IPS-11a (cell line): Measurements from ENCODE around the gene EFNA4.

Source experiments
- H3K4me3 ChIP-seq: one replicate; pipeline ENCODE4 v1.5.1; 2013; ENCODE audit warnings: low read depth, low read length, control low read depth

Gene EFNA4

DNA sequence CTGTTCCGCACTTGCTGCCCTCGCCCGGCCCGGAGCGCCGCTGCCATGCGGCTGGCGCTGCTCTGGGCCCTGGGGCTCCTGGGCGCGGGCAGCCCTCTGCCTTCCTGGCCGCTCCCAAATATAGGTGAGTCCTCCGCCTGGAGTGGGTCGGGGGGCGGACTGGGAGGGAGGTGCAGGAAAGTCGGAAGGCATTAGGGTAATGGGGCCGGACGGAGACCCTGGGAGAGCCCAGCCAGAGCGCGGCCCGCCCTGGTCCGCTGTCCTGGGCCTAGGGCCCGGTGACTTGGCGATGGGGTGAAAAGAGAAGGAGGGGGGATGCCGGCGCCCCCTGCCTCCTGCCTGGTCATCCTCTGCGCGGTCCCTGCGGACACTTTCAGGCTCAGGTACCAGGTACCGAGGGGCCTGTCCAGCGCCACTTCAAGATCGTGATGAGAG is 12.2 kb upstream of the EFNA4 start:
- peak overlapping the region; percentile 43 for H3K4me3 ChIP-seq

DNA sequence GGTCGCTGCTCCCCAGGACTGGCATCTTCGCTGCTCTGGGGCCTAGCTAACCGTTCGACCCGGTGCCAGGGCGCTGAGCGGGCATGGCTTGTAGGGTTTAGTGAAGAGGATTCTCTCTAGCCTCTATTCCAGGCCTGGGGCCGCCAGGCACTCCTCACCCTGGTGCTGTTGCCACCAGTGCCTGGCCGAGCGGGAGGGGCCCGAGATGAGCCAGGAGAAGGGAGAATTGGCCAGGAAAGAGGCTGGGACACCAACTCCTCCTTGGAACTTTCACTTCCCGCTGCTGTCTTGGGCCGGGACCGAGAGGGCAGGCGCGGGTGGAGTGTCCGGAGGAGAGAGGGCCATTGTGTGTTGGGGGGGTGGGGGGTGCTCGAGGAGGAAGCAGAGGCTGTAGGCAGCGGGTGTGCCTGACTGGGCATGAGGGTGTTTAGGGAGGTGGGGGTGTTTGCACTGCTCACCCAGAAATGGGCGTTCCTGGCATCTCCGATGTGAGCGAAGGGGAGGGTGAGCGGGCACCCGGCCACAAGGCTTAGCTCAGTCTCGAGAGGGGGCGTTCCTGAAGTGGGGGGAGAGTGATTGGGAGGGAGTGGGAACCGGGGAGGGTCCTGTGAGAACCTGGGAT is 11.7 kb upstream of the EFNA4 start:
- H3K4me3 ChIP-seq, result peak overlapping the region; percentile 43

DNA sequence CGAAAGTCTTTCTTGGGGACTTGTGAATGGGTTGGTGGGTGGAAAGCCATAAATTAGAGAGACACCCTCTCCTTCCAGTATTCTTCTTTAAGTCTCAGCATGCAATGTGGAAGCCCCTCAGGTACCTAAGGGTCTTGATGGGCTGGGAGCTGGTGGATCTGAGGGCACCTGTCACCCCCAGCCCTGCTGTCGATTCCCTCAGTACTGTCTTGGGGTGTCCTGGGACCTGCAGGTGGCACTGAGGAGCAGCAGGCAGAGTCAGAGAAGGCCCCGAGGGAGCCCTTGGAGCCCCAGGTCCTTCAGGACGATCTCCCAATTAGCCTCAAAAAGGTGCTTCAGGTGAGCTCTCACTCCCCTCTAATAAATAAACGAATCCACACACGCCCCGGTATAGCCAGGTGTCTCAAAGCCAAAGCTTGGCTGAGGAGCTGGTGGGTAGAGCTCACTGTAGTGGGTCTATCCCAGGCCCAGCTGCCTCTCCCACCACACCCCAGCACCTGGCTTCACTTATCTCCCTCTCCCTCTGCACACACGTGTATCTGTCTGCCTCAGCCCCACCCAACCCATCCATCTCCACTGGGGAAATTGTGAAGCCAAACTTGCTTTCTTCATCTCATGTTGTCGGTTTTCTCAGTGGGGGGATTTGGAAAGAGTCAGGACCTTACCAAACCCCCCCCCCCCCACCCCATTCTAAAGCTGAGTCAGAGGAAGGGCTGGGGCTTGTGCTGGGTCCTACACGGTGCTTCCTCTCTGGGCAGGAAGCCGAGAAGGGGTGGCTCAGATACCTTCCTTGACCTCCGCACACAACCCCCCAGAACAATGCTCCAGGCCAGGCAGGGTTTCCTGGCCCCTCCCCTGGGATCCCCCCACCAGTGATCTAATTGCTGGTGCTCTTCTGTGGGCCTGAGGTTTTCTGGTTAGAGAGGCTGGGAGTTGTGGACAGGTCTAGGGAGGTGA is 10.8 kb upstream of the EFNA4 start:
- no peak overlapping the region for H3K4me3 ChIP-seq

DNA sequence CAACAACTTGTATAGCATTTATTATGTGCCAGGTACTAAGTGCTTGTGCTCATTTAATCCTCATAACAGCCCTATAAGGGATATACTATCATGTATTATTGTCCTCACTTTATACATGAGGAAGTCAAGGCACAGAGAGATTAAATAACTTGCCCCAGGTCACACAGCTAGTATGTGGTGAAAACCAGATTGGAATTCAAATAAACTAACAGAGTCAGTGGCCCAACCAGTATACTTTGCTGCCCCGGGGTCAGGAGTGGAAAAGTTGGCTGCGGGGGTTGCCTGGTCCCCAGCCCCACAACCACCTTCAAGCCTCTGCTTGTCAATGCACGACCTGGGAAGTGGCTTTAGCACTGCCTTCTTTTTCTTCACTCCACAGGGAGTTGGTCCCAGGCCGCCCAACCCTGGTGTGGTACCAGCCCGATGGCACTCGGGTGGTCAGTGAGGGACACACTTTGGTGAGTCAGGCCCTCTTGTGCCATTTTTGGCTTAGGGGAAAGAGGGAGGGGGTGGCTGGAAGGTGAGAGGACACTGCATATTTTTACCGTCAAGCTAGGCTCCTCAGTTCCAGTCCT is 9.9 kb upstream of the EFNA4 start:
- H3K4me3 ChIP-seq, result no peak overlapping the region

GRCh38 chr1:155057104-155057503 is 6.4 kb upstream of the EFNA4 start:
- H3K4me3 ChIP-seq, result no peak overlapping the region

GRCh38 chr1:155057788-155058211 is 5.7 kb upstream of the EFNA4 start:
- H3K4me3 ChIP-seq, result no peak overlapping the region

- H3K4me3 ChIP-seq, result no peak overlapping the region
These were observed 2.8 kb upstream of the EFNA4 start for GRCh38 chr1:155060736-155061135.

GRCh38 chr1:155061381-155062150 is 2.0 kb upstream of the EFNA4 start:
- no peak overlapping the region for H3K4me3 ChIP-seq

- no peak overlapping the region for H3K4me3 ChIP-seq
These were observed 1.3 kb upstream of the EFNA4 start for GRCh38 chr1:155062151-155062686.

DNA sequence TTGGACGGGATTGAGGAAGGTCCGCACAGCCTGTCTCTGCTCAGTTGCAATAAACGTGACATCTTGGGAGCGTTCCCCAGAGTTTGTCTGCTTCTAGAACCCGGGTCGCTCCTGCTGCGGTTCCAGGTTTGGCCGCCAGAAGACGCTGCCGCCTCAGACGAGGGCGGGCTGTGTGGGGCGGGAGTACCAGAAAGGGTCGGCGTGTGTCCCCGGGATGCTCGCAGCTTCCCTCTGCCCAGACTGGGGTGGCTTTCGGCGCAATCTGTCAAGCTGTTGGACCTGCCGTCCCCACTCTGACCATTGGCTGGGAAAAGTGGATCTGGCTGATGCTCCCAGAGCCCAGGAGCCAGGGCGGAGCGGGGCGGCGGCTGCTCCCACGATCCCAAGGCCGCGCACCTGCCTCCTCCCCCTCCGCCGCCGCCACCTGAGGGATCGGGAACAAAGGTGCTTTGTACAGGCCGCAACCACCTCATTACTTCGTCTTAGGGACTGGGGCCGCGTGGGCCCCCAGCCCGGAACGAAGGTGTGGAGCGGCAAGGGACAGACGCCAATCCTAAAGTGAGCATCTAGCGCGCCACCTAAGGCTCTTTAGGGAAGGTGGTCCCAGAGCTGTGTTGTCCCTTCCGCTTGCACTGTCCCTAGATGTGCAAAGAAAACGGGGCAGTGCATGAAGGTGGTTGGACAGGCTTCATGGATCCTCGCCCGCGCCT is 683 bp upstream of the EFNA4 start:
- peak overlapping the region; percentile 78 for H3K4me3 ChIP-seq

- H3K4me3 ChIP-seq, result peak overlapping the region; percentile 78
These were observed 731 bp downstream of the EFNA4 start for GRCh38 chr1:155064111-155064831.

- H3K4me3 ChIP-seq, result no peak overlapping the region
These were observed 1.4 kb downstream of the EFNA4 start for GRCh38 chr1:155064832-155065429.

GRCh38 chr1:155066777-155067176 is 3.2 kb downstream of the EFNA4 start:
- no peak overlapping the region for H3K4me3 ChIP-seq

DNA sequence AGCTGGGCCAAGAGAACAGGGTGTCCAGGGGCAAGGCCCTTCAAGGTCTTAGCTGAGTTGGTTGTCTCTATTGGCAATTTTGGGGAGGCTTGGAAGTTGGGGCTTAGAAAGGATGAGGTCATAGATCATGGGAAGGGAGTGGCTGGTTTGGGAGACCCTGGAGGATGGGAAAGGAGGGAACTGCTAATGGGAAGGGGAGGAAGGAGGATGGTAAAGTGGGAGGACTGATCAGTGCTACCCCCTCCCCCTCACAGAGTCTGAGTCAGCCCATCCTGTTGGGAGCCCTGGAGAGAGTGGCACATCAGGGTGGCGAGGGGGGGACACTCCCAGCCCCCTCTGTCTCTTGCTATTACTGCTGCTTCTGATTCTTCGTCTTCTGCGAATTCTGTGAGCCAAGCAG is 5.1 kb downstream of the EFNA4 start:
- no peak overlapping the region for H3K4me3 ChIP-seq

- H3K4me3 ChIP-seq, result no peak overlapping the region
These were observed 6.1 kb downstream of the EFNA4 start for GRCh38 chr1:155069551-155070157.

- H3K4me3 ChIP-seq, result peak overlapping the region; percentile 48
These were observed 6.7 kb downstream of the EFNA4 start for GRCh38 chr1:155070158-155070621.

DNA sequence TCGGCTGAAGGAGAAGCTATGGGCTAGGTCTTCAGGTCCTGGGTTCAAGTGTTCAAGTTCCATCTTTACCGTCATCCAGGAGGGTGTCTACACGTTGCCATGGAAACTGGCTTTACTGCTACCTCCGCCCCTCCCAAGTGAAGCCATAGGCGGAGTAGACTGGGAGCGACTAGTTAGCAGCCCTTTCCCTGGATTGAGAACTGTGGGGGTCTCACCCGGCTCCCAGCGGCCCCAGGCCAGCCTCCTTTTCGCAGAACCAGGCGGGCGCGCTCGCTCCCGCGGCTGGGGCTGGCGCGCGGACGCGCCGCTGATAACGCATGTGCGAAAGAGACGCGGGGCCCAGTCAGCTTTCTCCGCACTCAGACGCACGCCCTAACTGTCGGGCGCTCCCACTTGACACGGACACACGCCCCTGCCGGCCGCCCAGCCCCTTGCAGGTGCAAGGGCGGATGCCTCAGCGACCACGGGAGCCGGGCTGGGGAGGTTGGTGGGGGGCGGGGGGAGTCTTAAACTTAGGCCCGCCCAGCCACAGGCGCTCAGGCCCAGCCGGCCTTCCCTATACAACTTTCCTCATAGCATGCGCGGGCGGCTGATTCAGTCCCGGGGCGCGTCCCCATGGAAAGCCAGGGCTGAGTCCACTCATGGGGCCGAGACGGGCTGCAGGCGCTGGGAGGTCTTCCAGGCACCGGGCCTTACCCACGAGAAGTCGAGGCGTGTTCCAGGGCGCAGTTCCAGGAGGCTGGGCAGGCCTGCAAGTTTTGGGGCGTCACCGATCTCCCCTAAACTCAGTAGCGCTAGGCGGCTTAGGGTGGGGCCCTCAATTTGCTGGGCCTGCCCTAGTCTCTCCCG is 7.4 kb downstream of the EFNA4 start:
- H3K4me3 ChIP-seq, result peak overlapping the region; percentile 48

DNA sequence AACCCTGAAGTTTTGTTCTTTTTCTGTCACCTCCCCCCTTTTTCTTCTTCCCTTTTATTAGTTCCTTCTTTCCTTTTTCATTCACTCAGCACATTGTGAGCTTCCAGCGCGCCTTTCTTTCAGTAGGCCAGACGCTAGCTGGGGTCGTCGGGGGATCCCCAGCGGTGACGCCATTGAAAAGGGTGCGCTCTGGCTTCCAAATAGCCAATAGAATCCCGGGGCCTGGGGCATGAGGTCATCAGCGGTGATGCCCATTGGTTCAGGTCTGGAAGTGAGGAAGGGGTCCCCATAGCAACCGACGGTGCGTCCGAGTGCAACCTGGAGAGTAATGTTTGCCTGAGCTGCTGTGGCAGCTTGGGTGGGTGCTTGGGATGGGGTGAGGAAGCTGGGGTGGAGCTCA is 8.2 kb downstream of the EFNA4 start:
- no peak overlapping the region for H3K4me3 ChIP-seq
